Ovary (tissue), 9 donors: Measurements from ENCODE around the gene FBXO15. TPM values are rescaled to one million over a fixed set of nuclear protein-coding genes. Genes with fewer than 3 reads are reported as not detected.

Source experiments
- DNase-seq, 5 donors: peaks; one replicate each; pipeline ENCODE4 v3.0.0-alpha.2; 2019 to 2020
- H3K27ac ChIP-seq, 2 donors: fragments of 200-600 bp; one replicate each; pipeline versions ENCODE4 v1.5.1 to v1.8.0; 2019 to 2022
- H3K27me3 ChIP-seq: fragments of 200-600 bp; one replicate; pipeline ENCODE4 v1.8.0; 2022
- H3K36me3 ChIP-seq: fragments of 200-600 bp; sonication (generic); one replicate; pipeline ENCODE4 v1.5.1; 2019
- H3K4me1 ChIP-seq: one replicate; pipeline ENCODE4 v1.8.1; 2013; ENCODE audit warnings: mild to moderate bottlenecking, moderate library complexity; ENCODE audit not compliant: insufficient read depth
- H3K4me3 ChIP-seq: fragments of 200-600 bp; sonication (generic); one replicate; pipeline ENCODE4 v1.5.1; 2017
- H3K9me3 ChIP-seq, 2 donors: fragments of 200-600 bp in 1 of 2; sonication (generic) in 1 of 2; one replicate each; pipeline versions ENCODE4 v1.5.1 to v1.8.1; 2013 to 2019; ENCODE audit warnings: mild to moderate bottlenecking in 1 of 2, moderate library complexity in 1 of 2
- CTCF ChIP-seq, 3 donors: fragments of 450-650 bp in 2 of 3; fragments of 200-600 bp in 1 of 3; IDR thresholded peaks; one replicate each; pipeline versions ENCODE4 v1.5.1 to v1.8.0; 2016 to 2022; ENCODE audit warnings: antibody characterized with exemption in 3 of 3, mild to moderate bottlenecking in 1 of 3
- EP300 ChIP-seq: sonication (generic); formaldehyde crosslinking; IDR thresholded peaks from one replicate; pipeline ENCODE4 v1.6.1; 2017; ENCODE audit warnings: antibody characterized with exemption
- POLR2A ChIP-seq: fragments of 450-650 bp; IDR thresholded peaks from one replicate; pipeline ENCODE4 v1.6.1; 2017; ENCODE audit warnings: antibody characterized with exemption, mild to moderate bottlenecking, moderate library complexity
- WGBS, 3 donors: extraction: QIAGEN DNeasy Blood & Tissue Kit in 1 of 3; methylation state at CpG; one replicate each; pipeline versions ENCODE4 v1.1.5 to v1.1.7; 2013 to 2017; 5-methylcytosine and 5-hydroxymethylcytosine counted together
- intact Hi-C, 4 donors: fragments of 100-400 bp; cut with DNase I; formaldehyde crosslinking; loops; one replicate each; pipeline versions ENCODE4 v1.11.0 to v1.15.1; 2022 to 2023
- polyA plus RNA-seq, 2 donors: library from polyadenylated mRNA; stranded (reverse); fragments of 200-250 nt in 1 of 2; fragments of 350-450 nt in 1 of 2; fragmentation: Illumina TruSeq in 1 of 2; extraction: RNeasy Lipid Tissue Mini Kit (QIAGEN cat#74804) in 1 of 2; gene quantifications; one replicate each; pipeline ENCODE4 v1.2.3, GENCODE V29; 2013 to 2014
- total RNA-seq, 7 donors: library from RNA; depleted of rRNA in 2 of 7; stranded (reverse); fragments of >200 nt in 2 of 7; fragmentation: NEBNext Ultra II Directional in 3 of 7; extraction: Animal tissue kit (Norgen Biotek cat#: 25700) in 3 of 7; gene quantifications; one replicate each; pipeline versions ENCODE4 v1.1.0 to v1.2.4, GENCODE V29; 2016 to 2023
- donor health status: DM: no; HTN: no; CAD: no; lungs with moderate emphysema.
- donor health status: DM: no; HTN: no; CAD: no.
- donor health status: Bipolar disorder and iron deficiency.
- donor health status: DM: yes; HTN: yes; CAD: no.
- donor health status: DM: no; HTN: no; CAD: no.
- donor health status: DM: yes; HTN: yes; CAD: no.

The FBXO15 gene
- total and polyA plus RNA-seq, 9 donors, result 0.40 to 13.6 (median 1.1) TPM

GRCh38 chr18:74083557-74083952, 64.1 kb downstream of the FBXO15 start:
- no peak for DNase-seq

GRCh38 chr18:74082742-74083556, 64.7 kb downstream of the FBXO15 start:
- Histone ChIP-seq H3K27ac (no peak overlapping the region), H3K27me3 (no peaks in the 10 kb centered on the region), H3K4me3 (no peak overlapping the region), H3K4me1 (no peaks in the 10 kb centered on the region), H3K36me3 (no peaks in the 10 kb centered on the region), H3K9me3 (no peaks in the 10 kb centered on the region)
- WGBS, 3 donors, result 47 to 56% (median 54%) methylated on average over 18 of the region's 18 CpGs
- intact Hi-C loops, result no loop called here
- DNase-seq, result no peak
- TF ChIP-seq POLR2A, result no peak
- no peak for TF ChIP-seq EP300
- no peak for TF ChIP-seq CTCF (IDR thresholded peaks at IDR 0.05)

More at GRCh38 chr18:74083557-74083952, 64.1 kb downstream of the FBXO15 start:
- Histone ChIP-seq H3K27ac (no peak overlapping the region), H3K4me3 (no peak overlapping the region), H3K9me3 (no peaks in the 10 kb centered on the region), H3K36me3 (no peaks in the 10 kb centered on the region), H3K27me3 (no peaks in the 10 kb centered on the region), H3K4me1 (no peaks in the 10 kb centered on the region)
- intact Hi-C loops, result no loop called here
- TF ChIP-seq EP300 (no peak), POLR2A (no peak), CTCF (IDR thresholded peaks at IDR 0.05) (no peak)
- WGBS, 3 donors, result 51 to 54% (median 54%) methylated on average over 3 of the region's 3 CpGs

- intact Hi-C loops, result no loop called here
- no peak overlapping the region for H3K4me3 ChIP-seq
- no peaks in the 10 kb centered on the region for H3K36me3 ChIP-seq
- no peaks in the 10 kb centered on the region for H3K4me1 ChIP-seq
- TF ChIP-seq EP300 (no peak), POLR2A (no peak), CTCF (IDR thresholded peaks at IDR 0.05) (no peak)
- no peak overlapping the region for H3K27ac ChIP-seq
- H3K27me3 ChIP-seq, result no peaks in the 10 kb centered on the region
- WGBS, 3 donors, result 60 to 71% (median 66%) methylated on average over 13 of the region's 13 CpGs
- no peak for DNase-seq
- H3K9me3 ChIP-seq, result no peaks in the 10 kb centered on the region
These were observed 65.5 kb downstream of the FBXO15 start for GRCh38 chr18:74081966-74082741.

- no peak for DNase-seq
- H3K27ac ChIP-seq, result no peak overlapping the region
- H3K4me3 ChIP-seq, result no peak overlapping the region
- 81 to 85% (median 82%) methylated on average over 9 of the region's 9 CpGs for WGBS, 3 donors
- H3K9me3 ChIP-seq, result no peaks in the 10 kb centered on the region
- TF ChIP-seq EP300, result no peak
- TF ChIP-seq CTCF (IDR thresholded peaks at IDR 0.05), result no peak
- TF ChIP-seq POLR2A, result no peak
- intact Hi-C loops, result no loop called here
- no peaks in the 10 kb centered on the region for H3K27me3 ChIP-seq
- H3K36me3 ChIP-seq, result no peaks in the 10 kb centered on the region
- H3K4me1 ChIP-seq, result no peaks in the 10 kb centered on the region
These were observed 69.4 kb downstream of the FBXO15 start for GRCh38 chr18:74078257-74078656.
